Measurements from ENCODE around the gene PSMD11. TPM values are rescaled to one million over a fixed set of nuclear protein-coding genes. Genes with fewer than 3 reads are reported as not detected.
A peak's percentile ranks its signal among the peaks of the same experiment; 100 is the strongest.

The PSMD11 gene
- total RNA-seq, 4 donors from 2014 or later = 33.2 to 74.3 (median 52.5) TPM

GRCh38 chr17:32440722-32441121 lies 3.6 kb upstream of the PSMD11 start:
- no peaks in the 10 kb centered on the region for H3K9me3 ChIP-seq
- H3K36me3 ChIP-seq = no peaks in the 10 kb centered on the region
- peaks cover 0 to 6% (median 2%) of the 10 kb centered on the region in 4 donors for H3K4me1 ChIP-seq
- H3K27ac ChIP-seq = no peak overlapping the region
- TF ChIP-seq CTCF (IDR thresholded peaks at IDR 0.05) (no peak), POLR2A (IDR thresholded peaks at IDR 0.05) (no peak)
- no peaks in the 10 kb centered on the region for H3K27me3 ChIP-seq
- DNase-seq = no peak
- H3K4me3 ChIP-seq = no peak overlapping the region

GRCh38 chr17:32441886-32442285 lies 2.4 kb upstream of the PSMD11 start:
- TF ChIP-seq CTCF (IDR thresholded peaks at IDR 0.05) = no peak
- DNase-seq = no peak
- H3K4me3 ChIP-seq = no peak overlapping the region
- no peaks in the 10 kb centered on the region for H3K27me3 ChIP-seq
- no peaks in the 10 kb centered on the region for H3K36me3 ChIP-seq
- no peak overlapping the region for H3K27ac ChIP-seq
- H3K4me1 ChIP-seq = peaks cover 0 to 16% (median 5%) of the 10 kb centered on the region in 4 donors
- no peaks in the 10 kb centered on the region for H3K9me3 ChIP-seq

- Histone ChIP-seq H3K4me3 (peak overlapping the region; percentile 89 to 98 (median 98)), H3K36me3 (peaks cover 0 to 10% (median 0%) of the 10 kb centered on the region in 3 donors), H3K4me1 (peaks cover 0 to 18% (median 5%) of the 10 kb centered on the region in 4 donors), H3K27ac (peak overlapping the region in 2 of 4 donors; percentile 85 to 89), H3K27me3 (no peaks in the 10 kb centered on the region), H3K9me3 (no peaks in the 10 kb centered on the region)
- DNase-seq = peak in 1 of 3 donors; percentile 48
- TF ChIP-seq POLR2A (IDR thresholded peaks at IDR 0.05) = no peak
- TF ChIP-seq CTCF (IDR thresholded peaks at IDR 0.05) = peak in 2 of 6 experiments; percentile 84 to 94
Observed at GRCh38 chr17:32443827-32444300, 446 bp upstream of the PSMD11 start.

- no peak for TF ChIP-seq POLR2A (IDR thresholded peaks at IDR 0.05)
- TF ChIP-seq CTCF (IDR thresholded peaks at IDR 0.05) = no peak
- Histone ChIP-seq H3K36me3 (peaks cover 0 to 21% (median 0%) of the 10 kb centered on the region in 3 donors), H3K9me3 (no peaks in the 10 kb centered on the region), H3K4me1 (peaks cover 0 to 18% (median 5%) of the 10 kb centered on the region in 4 donors), H3K27ac (peak overlapping the region; percentile 79 to 89 (median 84)), H3K4me3 (peak overlapping the region; percentile 89 to 98 (median 98)), H3K27me3 (no peaks in the 10 kb centered on the region)
- DNase-seq = peak in 1 of 3 donors; percentile 53
Observed at GRCh38 chr17:32445074-32445415, 735 bp downstream of the PSMD11 start.

GRCh38 chr17:32445497-32445896 lies 1.2 kb downstream of the PSMD11 start:
- Histone ChIP-seq H3K27ac (peak overlapping the region in 2 of 4 donors; percentile 85 to 89), H3K4me3 (peak overlapping the region; percentile 89 to 98 (median 98)), H3K36me3 (peaks cover 0 to 26% (median 0%) of the 10 kb centered on the region in 3 donors), H3K9me3 (no peaks in the 10 kb centered on the region), H3K27me3 (no peaks in the 10 kb centered on the region), H3K4me1 (peaks cover 0 to 18% (median 5%) of the 10 kb centered on the region in 4 donors)
- TF ChIP-seq CTCF (IDR thresholded peaks at IDR 0.05) = no peak
- TF ChIP-seq POLR2A (IDR thresholded peaks at IDR 0.05) = no peak
- DNase-seq = no peak
